Eye (tissue), 1 donor: ENCODE measurements around the gene IL10.
"Not testable (repeated sequence)": the region's sequence is repeated elsewhere in the genome, so short reads cannot be mapped to it uniquely, and the experiment has no call there.

ENCODE experiments used
- DNase-seq: peaks from one replicate; pipeline ENCODE4 v3.0.0-alpha.2; 2015

The IL10 gene

DNA sequence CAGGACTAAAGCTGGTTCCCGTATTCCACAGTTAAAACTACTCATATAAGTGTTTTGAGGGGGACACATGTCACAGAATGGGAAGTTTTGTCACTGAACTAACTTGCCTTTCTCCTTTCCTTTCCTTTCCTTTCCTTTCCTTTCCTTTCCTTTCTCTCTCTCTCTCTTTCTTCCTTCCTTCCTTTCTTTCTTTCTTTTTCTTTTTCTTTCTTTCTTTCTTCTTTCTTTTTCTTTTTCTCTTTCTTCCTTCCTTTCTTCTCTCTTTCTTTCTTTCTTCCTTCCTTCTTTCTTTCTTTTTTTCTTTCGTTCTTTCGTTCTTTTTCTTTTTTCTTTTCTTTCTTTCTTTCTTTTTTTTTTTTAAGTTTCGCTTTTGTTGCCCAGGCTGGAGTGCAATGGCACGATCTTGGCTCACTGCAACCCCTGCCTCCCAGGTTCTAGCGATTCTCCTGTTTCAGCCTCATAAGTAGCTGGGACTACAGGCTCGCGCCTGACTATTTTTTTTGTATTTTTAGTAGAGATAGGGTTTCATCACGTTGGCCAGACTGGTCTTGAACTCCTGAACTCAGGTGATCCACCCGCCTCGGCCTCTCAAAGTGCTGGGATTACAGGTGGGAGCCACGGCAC is 9.4 kb downstream of the IL10 start:
- DNase-seq = not testable (repeated sequence)

GRCh38 chr1:206761159-206761768 is 11.0 kb downstream of the IL10 start:
- DNase-seq = no peak

GRCh38 chr1:206760590-206760989 is 11.7 kb downstream of the IL10 start:
- DNase-seq = no peak

DNA sequence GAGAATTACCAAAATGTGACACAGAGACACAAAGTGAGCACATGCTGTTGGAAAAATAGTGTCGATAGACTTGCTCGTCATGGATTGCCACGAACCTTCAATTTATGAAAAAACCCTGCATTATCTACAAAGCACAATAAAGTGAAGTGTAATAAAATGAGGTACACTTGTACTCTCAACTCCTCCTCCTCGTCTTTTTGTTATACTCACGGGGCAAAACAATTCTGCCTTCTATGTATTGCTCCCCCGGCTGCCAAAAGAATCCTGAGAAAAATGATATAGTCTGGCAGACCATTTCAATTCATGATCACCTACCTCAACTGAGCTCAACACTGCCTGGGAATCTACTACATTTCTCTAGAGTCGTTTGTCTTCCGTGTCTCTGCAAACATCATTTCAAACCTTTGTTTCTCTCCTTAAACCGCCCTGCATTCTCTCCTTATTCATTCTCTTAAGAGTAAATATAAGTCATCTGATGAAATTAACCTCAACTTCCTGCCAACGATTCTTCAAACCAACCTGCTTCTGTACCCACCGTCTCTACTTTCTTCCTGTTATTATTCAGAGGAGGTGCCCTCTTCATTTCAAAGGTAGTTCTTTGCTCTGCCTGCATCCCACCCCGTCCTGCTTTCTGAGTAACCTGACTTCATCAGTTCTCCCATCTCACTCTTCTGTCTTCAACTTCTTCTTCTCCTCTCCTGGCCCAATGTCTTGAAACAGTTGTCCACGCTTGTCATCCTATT is 14.6 kb downstream of the IL10 start:
- no peak for DNase-seq

GRCh38 chr1:206754011-206754410 is 18.3 kb downstream of the IL10 start:
- DNase-seq = no peak

- no peak for DNase-seq
Measured at GRCh38 chr1:206753141-206753540, 19.2 kb downstream of the IL10 start.

- no peak for DNase-seq
Measured at GRCh38 chr1:206752481-206752880, 19.8 kb downstream of the IL10 start.

DNA sequence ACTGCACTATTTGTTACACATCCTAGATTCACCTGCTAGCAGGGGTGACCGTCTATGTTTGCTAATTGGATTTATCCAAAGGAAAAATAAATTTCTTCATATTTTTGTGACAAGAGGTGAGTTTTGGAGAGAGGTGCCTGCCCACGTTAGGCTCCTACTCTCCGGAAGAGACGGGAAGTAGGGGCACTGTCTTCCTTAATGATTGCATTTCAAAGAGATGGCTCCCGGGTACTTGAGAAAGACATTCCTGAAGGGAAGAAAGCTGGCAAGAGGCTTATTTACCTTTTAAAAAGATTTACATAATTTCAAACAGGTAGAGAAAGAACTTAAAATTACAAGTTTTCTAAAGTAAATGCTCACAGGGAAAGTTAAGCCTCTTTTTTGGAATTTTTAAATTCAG is 20.4 kb downstream of the IL10 start:
- DNase-seq = no peak

DNA sequence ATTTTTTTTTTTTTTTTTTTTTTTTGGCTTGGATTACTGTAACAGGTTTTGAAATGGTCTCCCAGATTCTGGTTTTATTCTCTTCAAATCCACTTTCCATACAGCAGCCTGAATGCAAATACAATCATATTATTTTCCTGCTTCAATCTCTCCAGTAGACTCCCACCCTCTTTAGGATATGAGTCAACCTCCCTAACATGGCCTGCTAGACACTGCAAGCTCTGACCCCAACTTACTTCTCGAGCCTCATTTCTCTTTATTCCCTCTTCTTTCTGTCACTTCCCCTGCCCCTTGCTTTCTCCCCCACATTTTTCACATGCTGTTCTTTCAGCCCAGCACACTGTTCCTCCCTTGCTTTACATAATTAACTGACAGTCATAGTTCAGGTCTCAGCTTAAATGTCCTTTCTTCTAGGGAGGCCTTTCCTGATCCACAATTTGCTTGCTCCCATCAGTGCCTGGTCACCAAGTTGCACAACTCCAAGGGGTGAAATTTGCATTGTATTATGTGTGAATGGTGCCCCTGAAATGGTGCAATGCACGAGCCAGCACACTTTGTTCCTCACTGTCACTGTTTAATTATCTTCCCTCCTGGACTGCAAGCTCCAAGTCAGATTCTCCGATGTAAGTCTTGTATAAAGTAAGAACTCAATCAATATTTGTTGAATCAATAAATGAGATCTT is 23.8 kb downstream of the IL10 start:
- no peak for DNase-seq

GRCh38 chr1:206745301-206745700 is 27.0 kb downstream of the IL10 start:
- DNase-seq = no peak

GRCh38 chr1:206744683-206745082 is 27.6 kb downstream of the IL10 start:
- no peak for DNase-seq

GRCh38 chr1:206742719-206743383 is 29.4 kb downstream of the IL10 start:
- no peak for DNase-seq

GRCh38 chr1:206741142-206741701 is 31.1 kb downstream of the IL10 start:
- no peak for DNase-seq

- DNase-seq = no peak
Measured at GRCh38 chr1:206739411-206740076, 32.8 kb downstream of the IL10 start.

DNA sequence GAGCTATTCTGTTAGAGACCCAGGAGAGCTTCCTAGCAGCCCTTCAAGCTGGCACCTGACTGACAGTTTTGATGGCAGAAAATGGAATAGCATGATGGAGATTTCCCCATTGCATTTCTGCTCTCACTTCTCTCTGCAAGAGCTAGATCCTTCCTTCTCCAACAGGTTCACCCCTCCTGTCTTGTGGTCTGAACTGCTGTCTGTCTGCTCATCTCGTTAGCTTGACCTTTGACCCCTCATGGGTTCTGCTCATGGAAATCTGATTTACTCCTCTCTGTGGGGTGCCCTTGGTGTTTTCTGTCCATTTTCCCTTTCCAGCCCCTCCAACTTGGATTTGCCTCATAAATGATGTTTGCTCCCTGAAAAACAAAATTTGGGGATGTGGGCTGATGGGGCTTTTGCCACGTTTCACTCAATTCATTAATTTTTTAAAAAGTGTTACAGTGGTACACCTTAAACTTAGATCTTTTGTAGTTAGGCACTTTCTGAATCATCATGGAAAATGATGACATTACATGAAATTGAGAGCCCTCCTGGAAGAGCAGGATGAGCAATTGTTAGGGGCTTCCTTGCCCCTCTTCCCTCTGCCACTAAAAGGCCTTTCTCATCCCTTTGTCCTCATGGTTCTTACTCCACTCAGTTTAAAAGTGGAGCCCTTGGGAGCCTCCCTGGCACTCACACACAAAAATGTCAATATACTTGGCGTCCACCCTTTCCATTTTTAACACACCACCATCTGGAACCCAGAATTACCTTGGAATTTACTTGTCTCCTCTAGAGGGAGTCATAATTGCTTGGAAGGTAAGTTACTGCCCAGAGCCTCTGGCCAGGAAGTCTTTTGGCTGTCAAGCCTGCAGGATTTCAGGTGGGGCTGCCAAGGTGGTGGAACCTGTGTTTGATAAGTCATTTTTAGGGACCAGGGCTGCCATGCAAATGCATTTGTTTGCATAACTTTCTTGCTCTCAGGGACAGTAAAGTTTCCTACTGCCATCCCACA is 33.6 kb downstream of the IL10 start:
- no peak for DNase-seq

GRCh38 chr1:206737729-206738201 is 34.5 kb downstream of the IL10 start:
- no peak for DNase-seq

DNA sequence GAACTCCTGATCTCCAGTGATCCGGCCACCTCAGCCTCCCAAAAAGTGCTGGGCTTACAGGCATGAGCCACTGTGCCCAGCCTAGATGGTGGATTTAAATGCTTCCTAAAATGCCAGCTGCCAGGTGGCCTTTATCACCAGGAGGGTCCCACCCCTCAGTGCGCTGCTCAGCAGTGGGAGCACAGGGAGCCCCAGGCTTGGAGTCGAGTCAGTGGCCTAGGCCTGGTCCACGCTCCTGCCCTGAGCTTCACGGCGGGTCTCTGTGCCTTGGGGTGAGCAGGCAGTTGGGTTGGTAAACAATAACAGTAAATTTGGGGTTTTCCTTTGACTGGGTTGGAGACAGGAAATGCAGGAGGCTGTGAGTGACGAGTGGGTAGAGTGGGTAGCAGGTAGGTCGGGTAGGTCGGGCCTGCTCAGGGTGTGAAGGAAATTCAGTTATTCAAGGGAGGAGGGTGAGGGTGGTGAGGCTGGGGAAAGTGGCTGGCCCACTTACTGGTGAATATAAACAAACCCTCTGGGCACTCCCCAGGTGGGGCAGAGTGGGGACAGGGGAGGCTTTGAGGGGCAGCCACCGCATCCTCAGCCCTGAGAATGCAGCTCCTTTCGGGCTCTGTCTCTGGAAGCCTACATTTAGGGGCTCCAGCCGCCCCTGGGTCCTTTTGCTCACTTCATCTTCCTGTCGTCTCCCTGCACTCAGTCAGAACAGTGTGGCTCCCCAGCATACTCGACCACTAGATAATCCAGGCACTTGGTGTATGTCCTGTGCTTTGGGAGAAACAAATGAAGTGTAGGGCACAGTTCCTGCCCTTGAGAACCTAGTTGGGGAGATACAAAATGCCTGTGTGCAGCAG is 35.2 kb downstream of the IL10 start:
- no peak for DNase-seq

GRCh38 chr1:206735553-206736031 is 36.7 kb downstream of the IL10 start:
- DNase-seq = no peak

GRCh38 chr1:206734499-206735142 is 37.7 kb downstream of the IL10 start:
- peak; percentile 64 for DNase-seq
